Putamen (tissue), 1 donor: Measurements from ENCODE around the gene SLC3A2.
"Not testable (repeated sequence)": the region's sequence is repeated elsewhere in the genome, so short reads cannot be mapped to it uniquely, and the experiment has no call there.

Source experiments
- DNase-seq: peaks from one replicate; pipeline ENCODE4 v3.0.0-alpha.2; 2016; ENCODE audit warnings: low spot score

Gene SLC3A2

DNA sequence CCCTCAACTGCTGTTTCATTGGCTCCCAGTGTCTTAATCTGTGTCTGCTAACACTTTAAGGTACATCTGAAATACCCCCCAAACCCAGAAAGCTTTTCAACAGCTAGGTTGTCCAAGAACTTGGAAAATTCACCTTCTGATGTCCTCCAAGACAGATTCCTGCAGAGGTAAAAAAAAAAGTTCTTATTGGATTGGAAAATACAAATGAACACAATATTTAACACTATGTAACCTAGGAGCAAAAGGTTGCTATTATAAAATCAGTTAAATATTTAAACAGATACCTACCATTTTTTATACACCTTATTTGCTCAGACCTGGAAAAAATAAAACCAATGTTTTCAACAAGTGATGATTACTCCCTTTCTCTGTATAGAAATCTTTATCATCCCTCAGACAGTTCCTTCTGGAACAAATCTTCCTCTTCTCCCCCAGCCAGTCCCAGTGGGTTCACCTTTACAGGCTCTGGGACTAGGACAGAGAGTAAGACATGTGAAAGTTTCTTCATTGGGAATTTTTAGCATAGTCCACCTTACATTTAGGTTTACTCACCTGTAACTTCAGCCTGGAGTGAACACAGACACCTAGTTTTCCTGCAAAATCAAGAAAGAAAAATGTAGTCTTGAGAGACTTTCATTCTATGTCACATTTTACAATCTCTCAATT is 28.0 kb upstream of the SLC3A2 start:
- DNase-seq: no peak

DNA sequence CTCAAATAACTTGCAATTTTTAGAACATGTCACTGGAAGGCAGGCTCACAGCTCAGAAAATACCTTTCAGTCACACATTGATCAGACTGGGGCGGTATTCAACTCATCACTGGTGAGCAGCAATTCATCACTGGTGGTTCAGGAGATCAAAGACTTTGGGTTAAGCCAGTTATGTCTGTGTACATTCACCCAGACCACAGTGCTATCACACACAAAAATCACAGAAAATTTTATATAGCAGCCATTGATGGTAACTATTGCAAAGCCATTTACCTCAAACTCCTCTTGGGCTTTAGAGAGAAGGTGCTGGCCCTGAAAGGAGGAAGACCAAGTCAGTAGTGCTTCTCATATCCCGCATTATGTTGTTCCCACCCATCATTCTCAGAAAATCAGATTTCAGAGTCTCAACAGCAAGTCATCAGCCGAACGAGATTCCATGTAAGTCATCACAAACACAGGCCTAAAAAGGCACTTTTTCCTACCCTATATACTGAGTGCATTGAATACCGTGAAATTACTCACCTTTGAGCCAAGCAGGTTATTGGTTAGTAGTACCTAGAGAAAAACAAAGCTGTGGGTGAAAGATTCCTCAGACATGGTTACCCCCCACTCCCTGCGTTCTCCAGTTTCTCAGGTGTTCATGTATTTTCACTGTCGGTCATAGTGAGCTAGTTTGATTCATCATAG is 27.3 kb upstream of the SLC3A2 start:
- no peak for DNase-seq

DNA sequence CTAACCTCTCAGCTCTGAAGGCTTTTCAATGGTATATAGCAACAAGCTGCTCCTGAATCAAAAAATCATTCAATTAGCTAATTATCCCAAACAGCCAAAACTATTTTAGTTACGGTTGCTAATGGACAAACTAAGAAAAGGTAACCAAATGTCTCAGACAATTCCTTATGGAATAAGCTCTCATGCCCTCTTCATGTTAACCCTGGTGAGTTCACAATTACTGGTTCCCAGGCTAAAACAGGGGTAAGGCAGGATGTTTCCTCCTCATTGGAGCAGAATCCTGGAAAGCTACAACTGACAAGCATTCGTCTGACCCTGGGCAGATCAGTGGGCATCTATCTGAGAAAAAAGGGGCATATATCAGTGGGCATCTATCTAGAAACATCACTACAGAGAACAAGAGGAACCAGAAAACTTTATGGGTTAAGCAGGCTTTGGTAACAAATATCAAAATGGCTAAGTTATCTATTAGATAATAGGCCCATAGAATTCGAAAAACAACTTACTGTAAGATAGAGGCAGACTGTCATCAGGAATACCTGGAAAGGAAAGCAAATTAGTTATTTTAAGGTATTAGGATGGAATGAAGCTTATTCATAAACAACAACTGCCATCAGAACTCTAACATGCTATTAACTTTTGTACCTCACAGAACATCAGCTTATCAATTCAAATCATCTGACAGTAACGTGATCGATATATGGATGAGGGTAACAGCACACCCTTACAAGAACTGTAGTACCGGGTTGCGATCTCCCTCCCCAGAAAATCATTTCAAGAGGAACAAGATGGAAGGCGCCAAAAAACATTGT is 26.5 kb upstream of the SLC3A2 start:
- no peak for DNase-seq

DNA sequence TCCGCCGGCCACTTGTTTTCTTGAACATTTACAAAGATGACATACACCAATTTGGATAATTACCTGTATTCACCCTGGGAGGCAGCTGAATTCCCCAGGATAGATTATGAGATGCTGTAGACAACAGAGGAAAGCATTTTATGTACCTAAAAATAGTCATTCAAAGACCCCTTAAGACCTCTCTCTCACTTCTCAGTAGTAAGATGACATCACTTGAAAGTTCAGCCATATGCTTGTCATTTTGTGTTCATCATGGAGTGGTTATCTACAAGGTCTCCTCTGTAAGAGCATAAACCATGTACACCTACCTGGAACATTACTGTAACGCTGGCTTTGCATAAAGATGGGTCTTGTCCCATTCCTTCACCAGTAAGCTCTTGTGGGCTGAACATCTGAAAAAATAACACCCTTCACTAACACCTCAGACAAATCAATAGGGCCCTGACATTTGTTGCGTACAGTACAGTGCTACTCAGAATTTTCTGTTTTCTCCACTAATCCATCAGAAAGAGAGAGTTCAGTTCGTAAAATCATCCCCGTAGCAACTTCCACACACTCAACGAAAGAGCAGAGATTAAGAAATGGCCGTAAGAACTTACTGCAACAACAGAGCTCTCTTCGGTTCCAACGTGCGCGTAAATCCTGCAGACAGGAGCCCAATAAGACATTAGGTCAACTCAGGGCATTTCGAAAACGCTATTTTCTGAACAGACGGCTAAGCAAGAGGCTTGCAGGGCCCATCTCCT is 25.7 kb upstream of the SLC3A2 start:
- DNase-seq: no peak

DNA sequence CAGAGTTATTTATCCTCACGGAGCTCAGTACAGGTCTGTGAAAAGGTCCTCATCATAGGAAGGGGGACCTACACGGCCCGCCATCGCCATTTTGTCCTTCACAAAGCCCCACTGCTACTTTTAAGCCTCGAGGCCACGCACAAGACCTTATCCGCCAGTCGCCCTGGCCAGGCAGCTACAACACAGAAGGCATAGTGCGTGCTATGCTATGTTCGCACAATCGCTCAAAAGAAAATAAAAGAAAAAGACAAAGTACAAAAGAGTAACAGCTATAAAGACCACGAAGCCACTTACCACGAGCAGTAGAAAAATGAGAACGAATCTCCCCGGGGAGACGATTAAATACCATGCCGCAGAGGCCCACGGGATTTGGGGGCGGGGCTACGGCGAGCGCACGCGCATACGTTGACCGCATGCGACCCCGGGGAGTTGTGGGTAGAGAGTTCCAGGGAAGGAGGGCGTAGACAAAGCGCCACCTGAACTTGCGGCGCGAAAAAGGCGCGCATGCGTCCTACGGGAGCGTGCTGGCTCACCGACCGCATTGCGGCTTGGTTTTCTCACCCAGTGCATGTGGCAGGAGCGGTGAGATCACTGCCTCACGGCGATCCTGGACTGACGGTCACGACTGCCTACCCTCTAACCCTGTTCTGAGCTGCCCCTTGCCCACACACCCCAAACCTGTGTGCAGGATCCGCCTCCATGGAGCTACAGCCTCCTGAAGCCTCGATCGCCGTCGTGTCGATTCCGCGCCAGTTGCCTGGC is 24.9 kb upstream of the SLC3A2 start:
- peak; percentile 94 for DNase-seq

DNA sequence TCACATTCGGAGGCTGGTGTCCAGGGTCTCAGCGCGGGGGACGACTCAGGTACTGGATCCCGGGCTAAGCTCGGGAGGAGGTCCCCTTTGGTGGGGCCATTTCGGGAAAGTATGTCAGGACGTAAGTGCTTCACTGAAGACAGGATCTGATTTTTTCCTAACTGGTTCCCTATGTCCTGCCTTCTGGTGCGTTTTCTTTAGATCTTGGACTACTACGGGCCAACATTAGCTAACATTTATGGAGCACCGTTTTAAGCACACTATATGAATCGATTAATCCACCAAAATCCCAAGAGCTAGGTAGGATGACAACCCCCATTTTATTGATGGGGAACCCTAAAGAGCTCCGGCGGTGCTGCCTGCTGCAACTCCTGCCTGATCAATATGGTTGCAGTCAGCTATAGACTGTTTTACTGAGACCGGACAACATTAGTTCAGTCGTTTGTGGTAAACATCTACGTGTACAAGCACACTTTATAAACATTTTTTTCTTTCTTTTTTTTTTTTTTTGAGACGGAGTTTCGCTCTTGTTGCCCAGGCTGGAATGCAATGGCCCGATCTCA is 24.3 kb upstream of the SLC3A2 start:
- no peak for DNase-seq

DNA sequence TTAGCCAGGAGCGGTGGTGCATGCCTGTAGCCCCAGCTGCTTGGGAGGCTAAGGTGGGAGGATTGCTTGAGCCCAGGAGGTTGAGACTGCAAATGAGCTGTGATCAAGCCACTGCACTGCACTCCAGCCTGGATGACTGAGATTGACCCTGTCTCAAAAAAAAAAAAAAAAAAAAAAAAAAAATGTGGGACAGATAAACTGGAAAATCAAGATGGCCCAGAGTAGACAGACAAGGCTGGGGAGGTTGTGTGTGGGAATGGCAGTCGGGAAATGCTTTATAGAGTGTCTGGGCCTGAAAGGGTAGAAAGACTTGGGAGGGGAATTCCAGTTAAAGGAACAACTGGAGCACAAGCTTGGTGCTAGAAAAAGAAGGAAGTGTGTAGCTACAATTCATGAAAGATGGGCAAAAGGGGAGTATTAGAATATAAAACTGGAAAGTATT is 23.1 kb upstream of the SLC3A2 start:
- DNase-seq: no peak

DNA sequence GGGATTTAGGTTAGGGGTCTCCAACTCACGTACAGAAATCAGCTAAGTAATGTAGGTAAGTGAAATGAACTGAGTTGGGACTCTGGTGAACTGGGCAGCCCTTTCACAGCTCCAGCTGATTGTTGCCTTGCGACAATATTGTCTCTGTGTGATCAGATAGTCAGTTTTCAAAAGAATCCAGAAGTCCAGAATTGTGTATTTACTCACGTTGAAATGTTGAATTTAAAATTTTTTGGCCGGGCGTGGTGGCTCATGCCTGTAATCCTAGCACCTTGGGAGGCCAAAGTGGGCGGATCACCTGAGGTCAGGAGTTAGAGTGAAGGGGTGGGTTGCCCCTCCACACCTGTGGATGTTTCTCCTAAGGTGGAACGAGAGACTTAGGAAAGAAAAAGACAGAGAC is 22.5 kb upstream of the SLC3A2 start:
- no peak for DNase-seq

DNA sequence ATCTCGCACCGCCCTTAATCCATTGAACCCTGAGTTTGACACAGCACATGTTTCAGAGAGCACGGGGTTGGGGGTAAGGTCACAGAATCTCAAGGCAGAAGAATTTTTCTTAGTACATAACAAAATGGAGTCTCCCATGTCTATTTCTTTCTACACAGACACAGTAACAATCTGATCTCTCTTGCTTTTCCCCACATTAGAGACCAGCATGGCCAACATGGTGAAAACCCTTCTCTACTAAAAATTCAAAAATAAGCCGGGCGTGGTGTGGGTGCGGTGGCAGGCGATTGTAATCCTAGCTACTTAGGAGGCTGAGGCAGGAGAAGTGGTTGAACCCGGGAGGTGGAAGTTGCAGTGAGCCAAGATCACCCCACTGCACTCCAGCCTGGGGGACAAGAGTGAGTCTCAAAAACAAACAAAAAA is 21.4 kb upstream of the SLC3A2 start:
- DNase-seq: not testable (repeated sequence)

DNA sequence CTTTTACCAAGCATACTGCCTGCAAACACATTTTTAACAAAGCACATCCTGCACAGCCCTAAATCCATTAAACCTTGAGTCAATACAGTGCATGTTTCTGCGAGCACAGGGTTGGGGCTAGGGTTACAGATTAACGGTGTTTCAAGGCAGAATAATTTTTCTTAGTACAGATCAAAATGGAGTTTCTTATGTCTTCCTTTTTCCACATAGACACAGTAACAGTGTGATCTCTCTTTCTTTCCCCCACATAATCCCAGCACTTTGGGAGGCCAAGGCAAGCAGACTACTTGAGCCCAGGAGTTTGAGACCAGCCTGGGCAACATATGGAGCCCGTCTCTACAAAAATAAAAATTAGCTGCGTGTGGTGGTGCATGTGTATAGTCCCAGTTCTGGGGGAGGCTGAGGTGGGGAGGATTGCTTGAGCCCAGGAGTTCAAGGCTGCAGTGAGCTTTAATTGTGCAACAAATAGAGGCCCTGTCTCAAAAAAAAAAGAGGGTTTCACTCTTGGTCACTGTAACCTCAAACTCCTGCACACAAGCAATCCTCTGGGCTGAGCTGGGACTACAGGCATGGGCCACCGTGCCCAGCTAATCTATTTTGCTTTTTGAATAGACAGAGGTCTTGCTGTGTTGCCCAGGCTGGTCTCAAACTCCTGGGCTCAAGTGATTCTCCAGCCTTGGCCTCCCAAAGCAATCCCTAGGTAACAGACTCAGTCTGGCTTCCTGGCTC is 19.7 kb upstream of the SLC3A2 start:
- no peak for DNase-seq

DNA sequence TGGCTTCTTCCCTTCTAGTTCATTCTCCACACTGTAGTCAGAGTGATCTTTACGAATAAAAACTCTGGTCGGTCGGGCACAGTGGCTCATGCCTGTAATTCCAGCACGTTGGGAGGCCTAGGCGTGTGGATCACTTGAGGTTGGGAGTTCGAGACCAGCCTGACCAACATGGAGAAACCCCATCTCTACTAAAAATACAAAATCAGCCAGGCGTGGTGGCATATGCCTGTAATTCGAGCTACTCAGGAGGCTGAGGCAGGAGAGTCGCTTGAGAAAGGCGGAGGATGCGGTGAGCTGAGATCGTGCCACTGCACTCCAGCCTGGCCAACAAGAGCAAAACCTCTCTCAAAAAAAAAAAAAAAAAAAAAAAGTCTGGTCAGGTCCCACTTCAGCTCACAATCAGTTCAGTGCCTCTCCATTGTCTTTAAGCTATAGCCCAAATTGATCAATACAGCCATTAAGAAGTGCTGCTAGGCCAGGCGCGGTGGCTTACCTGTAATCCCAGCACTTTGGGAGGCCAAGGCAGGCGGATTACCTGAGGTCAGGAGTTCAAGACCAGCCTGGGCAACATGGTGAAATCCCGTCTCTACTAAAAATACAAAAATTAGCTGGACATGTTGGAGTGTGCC is 19.0 kb upstream of the SLC3A2 start:
- DNase-seq: not testable (repeated sequence)

DNA sequence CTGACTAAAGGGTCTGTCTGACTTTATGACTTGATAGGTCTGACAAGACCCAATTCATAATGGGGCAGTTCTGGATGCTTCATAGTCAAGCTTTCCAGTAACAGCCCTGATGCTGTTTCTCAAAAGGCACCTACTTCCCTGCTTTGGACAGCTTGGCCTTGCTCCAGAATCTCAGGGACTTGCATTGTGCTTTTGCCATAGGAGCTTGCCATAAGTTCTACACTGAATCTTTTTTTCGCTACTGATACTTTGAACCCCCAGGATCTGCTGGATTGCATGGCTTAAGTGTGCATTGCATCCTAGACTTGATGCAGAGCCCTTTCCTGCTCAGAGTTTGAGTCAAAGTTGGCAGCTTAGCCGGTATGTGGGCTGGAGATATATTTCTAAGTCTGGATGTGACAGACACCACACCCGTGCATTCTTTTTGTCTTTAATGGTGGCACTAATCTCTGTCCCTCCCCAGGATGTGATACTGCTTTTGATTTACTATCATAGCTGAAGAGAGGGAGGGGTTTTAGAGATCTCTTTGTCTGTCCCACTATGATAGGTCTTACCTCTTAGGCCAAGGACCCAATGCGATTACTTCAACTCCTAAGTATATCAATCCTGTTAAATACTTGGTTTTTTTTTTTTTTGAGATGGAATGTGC is 16.9 kb upstream of the SLC3A2 start:
- no peak for DNase-seq

DNA sequence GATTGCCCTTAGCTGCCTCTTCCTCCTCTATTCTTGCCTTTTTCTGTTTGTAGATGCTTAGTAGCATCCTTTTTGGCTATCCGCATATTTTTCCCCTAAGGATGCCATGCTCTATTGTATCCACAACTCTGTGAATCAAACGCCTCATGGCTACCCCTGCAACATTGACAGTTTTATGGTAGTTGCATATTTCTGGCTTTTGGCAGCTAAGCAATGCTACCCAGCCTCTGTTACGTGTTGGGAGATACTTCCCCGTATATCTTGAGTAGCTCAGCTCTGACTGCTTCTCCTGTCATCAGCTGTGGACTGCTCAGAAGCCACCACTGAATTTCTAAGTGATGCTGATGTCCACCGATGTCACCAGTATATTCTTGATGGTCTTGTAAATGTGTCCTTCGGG is 15.1 kb upstream of the SLC3A2 start:
- DNase-seq: no peak

DNA sequence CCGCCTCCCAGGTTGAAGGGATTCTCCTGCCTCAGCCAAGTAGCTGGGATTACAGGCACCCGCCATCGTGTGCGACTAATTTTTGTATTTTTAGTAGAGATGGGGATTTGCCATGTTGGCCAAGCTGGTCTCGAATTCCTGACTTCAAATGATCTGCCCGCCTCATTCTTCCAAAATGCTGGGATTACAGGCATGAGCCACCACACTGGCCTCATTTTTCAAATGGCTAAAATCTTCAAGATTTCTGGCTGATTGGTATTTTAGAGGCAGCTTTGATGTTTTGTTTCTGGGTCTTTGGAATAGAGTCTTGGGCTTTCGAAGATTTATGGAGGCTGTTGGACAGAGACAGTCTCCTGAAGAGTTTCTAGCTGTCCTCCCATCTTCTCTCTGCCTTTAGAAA is 5.8 kb upstream of the SLC3A2 start:
- no peak for DNase-seq

DNA sequence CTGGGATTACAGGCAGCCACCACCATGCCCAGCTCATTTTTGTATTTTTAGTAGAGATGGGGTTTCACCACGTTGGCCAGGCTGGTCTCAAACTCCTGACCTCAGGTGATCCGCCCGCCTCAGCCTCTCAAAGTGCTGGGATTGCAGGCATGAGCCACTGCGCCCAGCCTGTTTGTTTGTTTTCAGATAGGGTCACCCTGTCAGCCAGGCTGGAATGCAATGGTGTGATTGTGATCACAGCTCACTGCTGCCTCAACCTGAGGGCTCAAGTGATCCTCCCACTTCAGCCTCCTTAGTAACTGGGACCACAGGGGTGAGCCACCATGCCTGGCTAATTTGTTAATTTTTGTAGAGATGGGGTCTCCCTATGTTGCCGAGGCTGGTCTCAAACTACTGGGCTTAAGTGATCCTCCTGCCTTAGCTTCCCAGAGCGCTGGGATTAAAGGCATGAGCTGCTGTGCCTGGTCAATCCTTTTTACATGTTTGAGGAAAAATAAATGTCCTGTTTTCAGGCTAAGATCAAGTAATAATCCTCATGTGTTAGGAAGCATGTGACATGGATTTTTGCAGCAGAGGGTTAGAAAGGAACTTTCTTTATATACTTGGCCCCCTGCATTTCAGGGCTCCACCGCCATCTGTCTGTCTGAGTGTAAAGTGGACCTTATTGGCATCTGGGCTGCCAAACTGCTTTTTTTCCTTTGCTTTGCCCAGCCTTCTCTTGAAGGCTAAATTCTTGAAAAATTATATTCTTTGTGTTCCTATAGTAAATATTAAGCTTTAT is 4.8 kb upstream of the SLC3A2 start:
- DNase-seq: no peak

DNA sequence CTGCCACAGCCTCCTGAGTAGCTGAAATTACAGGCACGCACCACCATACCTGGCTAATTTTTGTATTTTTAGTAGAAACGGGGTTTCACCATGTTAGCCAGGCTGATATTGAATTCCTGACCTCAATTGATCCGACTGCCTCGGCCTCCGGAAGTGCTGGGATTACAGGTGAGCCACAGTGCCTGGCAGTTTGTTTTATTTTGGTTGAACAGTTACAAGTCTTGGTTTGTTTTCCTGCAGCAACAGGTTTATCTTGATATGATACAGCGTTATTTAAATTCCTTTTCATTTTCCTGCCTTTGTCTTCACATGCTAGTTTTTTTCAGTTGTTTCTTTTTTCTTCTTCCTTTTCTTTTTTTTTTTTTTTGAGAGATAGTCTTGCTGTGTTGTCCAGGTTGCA is 4.0 kb upstream of the SLC3A2 start:
- no peak for DNase-seq

DNA sequence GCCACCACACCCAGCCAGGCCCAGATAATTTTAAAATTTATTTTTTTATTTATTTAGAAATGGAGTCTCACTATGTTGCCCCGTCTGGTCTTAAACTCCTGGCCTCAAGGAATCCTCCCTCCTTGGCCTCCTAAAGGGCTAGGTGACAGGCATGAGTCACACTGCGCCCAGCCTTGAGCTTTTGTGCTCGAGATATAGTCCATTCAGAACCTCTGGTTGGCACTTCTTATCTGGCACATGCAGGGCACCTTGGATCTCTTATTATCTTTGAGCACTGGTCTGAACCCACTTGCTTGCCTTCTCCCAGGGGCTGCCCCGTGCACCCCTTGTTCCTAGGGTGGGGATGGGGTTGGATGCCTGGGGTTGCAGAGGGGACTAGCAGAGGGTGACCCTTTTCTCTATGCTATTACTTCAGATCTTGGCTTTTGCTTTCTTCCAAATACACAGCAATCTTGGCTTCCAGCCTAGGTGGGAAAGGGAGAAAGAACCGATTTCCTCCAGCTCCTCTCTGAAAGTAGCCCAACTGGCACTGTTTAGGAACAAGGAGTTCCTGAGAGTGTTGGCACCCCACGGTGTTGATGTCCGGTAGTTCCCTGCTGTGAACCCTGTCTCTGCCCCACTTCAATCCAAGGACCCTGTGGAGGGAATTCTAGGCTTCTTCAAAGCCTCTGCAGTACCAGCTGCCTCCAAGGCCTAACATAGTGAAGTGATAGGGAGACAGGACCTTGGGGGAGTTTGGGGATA is 1.3 kb upstream of the SLC3A2 start:
- DNase-seq: peak; percentile 53

DNA sequence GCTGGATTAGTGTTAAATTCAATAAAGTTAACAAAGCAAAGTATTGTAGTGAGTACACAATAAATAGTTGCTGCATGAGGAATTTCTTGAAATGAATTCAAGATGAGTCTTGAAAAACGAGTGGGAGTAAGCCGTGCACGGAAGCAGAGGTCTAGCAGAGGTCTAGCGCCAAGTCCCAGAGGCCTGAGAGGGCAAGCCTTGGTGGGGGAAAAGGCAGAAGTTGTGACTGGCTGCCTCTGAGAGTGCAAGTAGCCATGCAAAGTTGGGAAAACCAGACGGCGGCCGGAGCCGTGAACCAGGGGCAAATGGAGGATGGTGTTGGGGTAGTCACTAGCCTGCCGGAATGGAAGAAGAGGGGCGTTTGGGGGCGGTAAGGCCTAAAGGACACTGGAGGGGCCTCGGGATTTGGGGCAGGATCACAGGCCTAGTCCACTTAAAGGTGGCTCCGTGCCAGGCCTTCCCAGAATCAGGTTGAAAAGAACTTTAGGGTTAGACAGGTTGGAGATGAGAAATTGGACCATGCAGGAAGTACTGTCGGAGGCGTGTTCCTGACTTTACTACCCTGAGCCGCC is 379 bp upstream of the SLC3A2 start:
- no peak for DNase-seq
